Measurements from ENCODE around the gene SASH3. TPM values are rescaled to one million over a fixed set of nuclear protein-coding genes. Genes with fewer than 3 reads are reported as not detected.
"Not testable (repeated sequence)": the region's sequence is repeated elsewhere in the genome, so short reads cannot be mapped to it uniquely, and the experiment has no call there.

SASH3 gene
- total RNA-seq, 1 donor from 2014 or later = not detected

DNA sequence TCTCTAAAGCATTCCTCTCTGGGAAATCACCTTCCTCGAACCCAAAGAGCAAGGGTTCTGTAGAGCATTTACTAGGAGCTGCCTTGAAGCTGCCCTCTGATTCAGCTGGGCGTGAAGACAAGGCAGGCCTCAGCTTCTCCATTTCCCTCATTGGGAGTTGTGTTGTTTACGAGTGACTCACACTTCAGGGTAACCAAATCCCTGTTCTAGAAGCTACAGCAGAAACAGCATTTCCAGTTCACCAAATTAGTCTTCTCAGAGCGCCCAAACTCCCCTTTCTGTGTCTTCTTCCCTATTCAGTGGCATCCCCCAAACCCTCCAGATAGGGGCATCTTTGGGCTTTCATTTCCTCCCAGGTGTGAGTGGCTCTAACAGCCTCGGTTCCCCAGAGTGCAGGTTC lies 41.8 kb upstream of the SASH3 start:
- TF ChIP-seq, protein P1, sequence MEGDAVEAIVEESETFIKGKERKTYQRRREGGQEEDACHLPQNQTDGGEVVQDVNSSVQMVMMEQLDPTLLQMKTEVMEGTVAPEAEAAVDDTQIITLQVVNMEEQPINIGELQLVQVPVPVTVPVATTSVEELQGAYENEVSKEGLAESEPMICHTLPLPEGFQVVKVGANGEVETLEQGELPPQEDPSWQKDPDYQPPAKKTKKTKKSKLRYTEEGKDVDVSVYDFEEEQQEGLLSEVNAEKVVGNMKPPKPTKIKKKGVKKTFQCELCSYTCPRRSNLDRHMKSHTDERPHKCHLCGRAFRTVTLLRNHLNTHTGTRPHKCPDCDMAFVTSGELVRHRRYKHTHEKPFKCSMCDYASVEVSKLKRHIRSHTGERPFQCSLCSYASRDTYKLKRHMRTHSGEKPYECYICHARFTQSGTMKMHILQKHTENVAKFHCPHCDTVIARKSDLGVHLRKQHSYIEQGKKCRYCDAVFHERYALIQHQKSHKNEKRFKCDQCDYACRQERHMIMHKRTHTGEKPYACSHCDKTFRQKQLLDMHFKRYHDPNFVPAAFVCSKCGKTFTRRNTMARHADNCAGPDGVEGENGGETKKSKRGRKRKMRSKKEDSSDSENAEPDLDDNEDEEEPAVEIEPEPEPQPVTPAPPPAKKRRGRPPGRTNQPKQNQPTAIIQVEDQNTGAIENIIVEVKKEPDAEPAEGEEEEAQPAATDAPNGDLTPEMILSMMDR (IDR thresholded peaks at IDR 0.05) = no peak
- Mint-ChIP-seq H3K36me3 (ENCODE audit: unreplicated experiment) (no peaks in the 10 kb centered on the region), H3K9me3 (ENCODE audit: unreplicated experiment) (no peaks in the 10 kb centered on the region), H3K4me1 (ENCODE audit: unreplicated experiment) (peaks cover 21% of the 10 kb centered on the region), H3K27me3 (ENCODE audit: unreplicated experiment) (peaks cover 9% of the 10 kb centered on the region), H3K27ac (ENCODE audit: unreplicated experiment) (peak overlapping the region; percentile 78), H3K4me3 (ENCODE audit: unreplicated experiment) (no peak overlapping the region)
- no peak for DNase-seq (ENCODE audit: extremely low spot score, unreplicated experiment)

DNA sequence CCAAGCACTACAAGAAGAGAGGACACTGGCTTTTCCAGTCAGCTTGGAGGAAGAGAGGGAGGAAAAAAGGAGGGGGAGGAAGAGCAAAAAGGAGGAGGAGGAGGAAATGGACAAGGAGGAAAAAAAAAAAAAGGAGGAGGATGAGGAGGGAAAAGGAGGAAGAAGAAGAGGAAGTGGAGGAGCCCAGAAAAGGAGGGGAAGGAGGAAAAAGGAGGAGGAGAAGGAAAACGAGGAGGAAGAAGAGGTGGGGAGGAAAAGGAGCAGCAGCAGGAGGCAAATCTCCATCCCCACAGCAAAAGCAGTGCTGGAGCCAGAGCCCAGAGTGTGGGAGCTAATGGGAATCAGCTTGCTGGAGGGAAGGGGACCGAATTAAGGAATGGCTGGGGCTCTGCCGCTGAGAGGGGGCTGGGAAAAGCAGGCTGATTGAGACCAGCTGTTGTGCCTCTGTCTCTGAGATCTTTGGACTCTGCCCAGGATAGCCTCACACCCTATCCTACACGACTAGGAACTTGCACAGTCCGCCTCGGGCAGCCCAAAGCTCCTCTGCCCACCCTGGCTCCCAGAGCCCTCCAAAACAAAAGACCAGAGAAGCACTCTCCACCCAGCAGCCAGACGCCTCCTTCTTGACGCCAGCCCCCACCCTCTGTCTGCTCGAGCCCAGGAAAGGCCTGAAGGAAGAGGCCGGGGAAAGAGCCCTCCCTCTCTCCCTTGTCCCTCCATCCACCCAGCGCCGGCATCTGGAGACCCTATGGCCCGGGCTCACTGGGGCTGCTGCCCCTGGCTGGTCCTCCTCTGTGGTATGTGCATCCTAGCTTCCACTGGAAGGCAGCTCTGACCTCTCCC lies 41.1 kb upstream of the SASH3 start, which contains the start of gene XPNPEP2:
XPNPEP2 (plus strand) TSS at position 514 of the 843 bp plus-strand sequence; CDS start at position 749, 235 bp downstream.
- Mint-ChIP-seq H3K27me3 (ENCODE audit: unreplicated experiment) (peaks cover 9% of the 10 kb centered on the region), H3K9me3 (ENCODE audit: unreplicated experiment) (no peaks in the 10 kb centered on the region), H3K4me3 (ENCODE audit: unreplicated experiment) (no peak within 1 kb of the TSS), H3K36me3 (ENCODE audit: unreplicated experiment) (no peaks in the 10 kb centered on the region), H3K4me1 (ENCODE audit: unreplicated experiment) (peaks cover 22% of the 10 kb centered on the region), H3K27ac (ENCODE audit: unreplicated experiment) (peak within 1 kb of the TSS; percentile 78)
- TF ChIP-seq, protein P1 (IDR thresholded peaks at IDR 0.05) = no peak
- no peak for DNase-seq (ENCODE audit: extremely low spot score, unreplicated experiment)

GRCh38 chrX:129739578-129739977 lies 40.2 kb upstream of the SASH3 start:
- Mint-ChIP-seq H3K27ac (ENCODE audit: unreplicated experiment) (peak overlapping the region; percentile 78), H3K27me3 (ENCODE audit: unreplicated experiment) (peaks cover 10% of the 10 kb centered on the region), H3K9me3 (ENCODE audit: unreplicated experiment) (no peaks in the 10 kb centered on the region), H3K4me1 (ENCODE audit: unreplicated experiment) (peaks cover 22% of the 10 kb centered on the region), H3K4me3 (ENCODE audit: unreplicated experiment) (no peak overlapping the region), H3K36me3 (ENCODE audit: unreplicated experiment) (no peaks in the 10 kb centered on the region)
- DNase-seq (ENCODE audit: extremely low spot score, unreplicated experiment) = no peak
- TF ChIP-seq, protein P1 (IDR thresholded peaks at IDR 0.05) = no peak

GRCh38 chrX:129741880-129742758 lies 37.6 kb upstream of the SASH3 start:
- Mint-ChIP-seq H3K27me3 (ENCODE audit: unreplicated experiment) (peaks cover 4% of the 10 kb centered on the region), H3K9me3 (ENCODE audit: unreplicated experiment) (no peaks in the 10 kb centered on the region), H3K36me3 (ENCODE audit: unreplicated experiment) (no peaks in the 10 kb centered on the region), H3K4me1 (ENCODE audit: unreplicated experiment) (peaks cover 22% of the 10 kb centered on the region), H3K27ac (ENCODE audit: unreplicated experiment) (no peak overlapping the region), H3K4me3 (ENCODE audit: unreplicated experiment) (no peak overlapping the region)
- no peak for DNase-seq (ENCODE audit: extremely low spot score, unreplicated experiment)
- TF ChIP-seq, protein P1 (IDR thresholded peaks at IDR 0.05) = no peak

- H3K4me1 Mint-ChIP-seq (ENCODE audit: unreplicated experiment) = peaks cover 22% of the 10 kb centered on the region
- not testable (repeated sequence) for H3K9me3 Mint-ChIP-seq (ENCODE audit: unreplicated experiment); H3K36me3 Mint-ChIP-seq (ENCODE audit: unreplicated experiment); H3K27me3 Mint-ChIP-seq (ENCODE audit: unreplicated experiment); H3K4me3 Mint-ChIP-seq (ENCODE audit: unreplicated experiment); DNase-seq (ENCODE audit: extremely low spot score, unreplicated experiment); H3K27ac Mint-ChIP-seq (ENCODE audit: unreplicated experiment)
Observed at GRCh38 chrX:129742759-129743152, 37.0 kb upstream of the SASH3 start.

Data from osteocyte (in vitro differentiated cells).